ENCODE measurements around the gene MAB21L1.

Gene MAB21L1

DNA sequence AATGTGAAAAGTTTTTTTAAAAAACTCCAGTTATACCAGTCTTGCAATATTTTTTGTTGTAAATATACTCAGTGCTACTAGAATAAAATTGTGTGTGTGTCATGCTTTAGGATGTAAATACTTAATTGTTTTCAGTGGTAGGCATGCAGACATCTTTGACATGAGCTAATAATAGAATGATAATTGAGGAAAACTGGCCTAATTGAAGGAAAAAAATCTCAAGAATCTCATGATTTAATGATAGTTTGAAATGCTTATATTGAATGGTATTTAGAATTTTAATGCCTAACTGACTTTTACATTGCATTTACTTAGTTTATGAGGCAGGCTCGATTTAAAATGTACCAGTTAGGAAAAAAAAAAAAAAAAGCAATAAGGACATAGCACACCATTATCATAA, 3.2 kb upstream of the MAB21L1 start:
- no peak for DNase-seq (ENCODE audit: low spot score)

DNA sequence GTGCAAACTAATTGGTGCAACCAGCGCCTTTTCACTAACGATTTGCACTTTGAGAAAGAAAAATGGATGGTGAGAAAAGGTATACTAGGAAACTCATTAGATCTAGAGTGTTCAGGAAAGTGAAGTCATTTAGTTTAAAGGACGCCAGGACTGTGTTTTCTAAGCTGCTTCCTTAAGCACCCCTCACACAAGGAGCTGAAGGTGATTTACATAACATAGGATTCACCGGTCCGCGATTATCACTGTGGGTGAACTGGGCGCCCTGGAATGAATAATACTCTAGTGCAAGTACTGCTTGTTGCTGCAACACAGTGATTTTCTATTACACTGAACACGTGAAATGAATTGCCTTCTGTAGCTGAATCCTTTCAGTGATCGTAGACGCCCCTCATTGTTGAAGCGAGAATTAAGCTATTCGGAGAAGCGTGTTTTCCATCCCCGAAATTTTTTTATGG, 2.6 kb upstream of the MAB21L1 start:
- DNase-seq (ENCODE audit: low spot score): no peak

DNA sequence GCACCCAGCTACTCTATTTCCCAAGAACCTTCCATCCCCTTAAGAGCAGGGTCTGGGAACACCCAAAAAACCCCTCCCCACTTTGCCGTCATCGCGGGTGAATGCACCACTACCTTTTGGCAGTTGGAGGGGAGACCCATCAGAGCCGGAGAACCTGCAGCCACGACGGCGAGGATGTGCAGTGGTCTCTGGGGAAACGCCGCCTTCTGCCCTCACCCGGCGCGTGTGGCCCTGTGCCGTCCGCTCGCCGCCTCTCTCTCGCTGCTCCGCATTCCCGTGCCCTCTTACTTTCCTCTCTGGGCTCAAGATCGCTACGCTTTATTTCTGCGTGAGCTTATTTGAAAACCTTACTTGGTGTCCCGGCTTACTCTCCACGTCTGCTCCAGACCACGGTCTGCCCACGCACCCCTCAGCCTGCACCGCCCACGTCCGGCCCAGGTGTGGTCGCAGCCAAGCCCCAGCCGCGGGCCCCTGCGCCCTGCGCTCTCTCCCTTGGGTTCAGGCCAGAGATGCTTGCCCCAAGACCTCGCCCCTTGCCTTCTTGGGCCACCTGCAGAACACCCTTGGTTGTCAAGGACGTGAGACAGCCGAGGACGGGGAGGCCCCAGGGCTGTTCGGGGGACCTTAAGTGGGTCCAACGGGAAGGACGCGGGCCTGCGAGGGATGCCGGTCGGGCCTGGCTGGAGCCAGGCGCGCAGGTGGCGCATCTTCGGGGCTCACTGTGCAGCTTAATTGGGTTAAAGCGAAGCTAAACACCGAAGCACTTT, 2.0 kb upstream of the MAB21L1 start:
- no peak for DNase-seq (ENCODE audit: low spot score)

DNA sequence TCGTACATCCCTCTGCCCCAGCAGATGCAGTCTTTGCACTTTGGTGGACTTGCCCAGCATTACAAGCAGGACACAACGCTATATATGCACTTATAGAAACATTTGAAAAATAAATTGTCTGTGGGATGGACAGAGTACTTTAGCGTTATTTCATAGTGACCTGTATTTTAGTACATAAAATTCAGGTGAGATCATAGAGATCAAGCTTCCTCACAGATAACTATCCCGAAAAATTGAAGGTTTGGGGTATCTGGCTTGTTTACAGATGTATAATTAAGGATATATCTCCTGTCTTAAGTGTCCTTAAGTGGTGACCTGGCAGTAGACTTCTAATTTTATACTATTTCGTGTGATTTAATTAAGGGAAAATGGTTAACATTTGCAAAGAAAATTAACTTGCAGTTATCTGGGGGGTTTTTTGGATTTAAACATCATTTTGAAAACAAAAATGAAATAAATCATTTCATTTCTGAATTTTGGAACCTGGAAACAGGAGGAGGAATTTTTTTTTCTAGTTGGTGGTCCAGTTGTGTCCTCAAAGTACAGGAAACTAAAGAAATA, 977 bp upstream of the MAB21L1 start:
- DNase-seq (ENCODE audit: low spot score): no peak

DNA sequence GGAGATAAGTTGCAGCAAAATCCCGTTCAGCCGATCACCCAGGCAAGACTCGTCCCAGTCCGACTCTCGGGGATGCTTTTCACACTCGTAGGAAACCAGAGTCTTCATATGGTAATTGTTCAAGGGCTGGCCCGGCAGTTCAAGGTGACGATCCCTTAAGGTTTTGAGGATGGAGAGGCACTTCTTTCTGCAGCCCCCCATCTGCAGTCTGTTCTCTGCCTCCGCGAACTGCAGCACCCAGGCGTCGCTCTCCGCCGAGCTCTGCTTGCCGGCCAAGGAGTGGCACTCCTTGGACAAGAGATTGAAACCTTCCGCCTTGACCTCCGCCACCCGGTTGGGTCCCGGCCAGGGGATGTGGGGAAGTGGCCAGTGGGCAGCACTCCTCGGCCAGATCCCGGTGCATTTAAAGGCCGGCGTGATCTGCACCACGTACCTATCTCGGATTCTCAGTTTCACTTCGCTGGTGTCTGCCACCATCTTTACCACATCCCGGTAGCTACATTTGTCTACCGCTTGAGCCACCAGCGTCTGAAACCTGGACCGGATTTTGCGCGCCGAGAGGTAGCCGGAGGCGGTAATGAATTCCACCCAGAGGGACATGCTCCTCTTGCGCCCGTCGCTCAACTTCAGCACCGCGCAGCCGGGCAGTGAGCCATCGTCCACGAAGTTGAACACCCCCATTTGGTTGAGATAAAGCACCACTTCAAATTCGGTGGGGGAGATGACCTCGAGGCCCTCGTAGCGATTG, 1.1 kb downstream of the MAB21L1 start:
- no peak for DNase-seq (ENCODE audit: low spot score)

DNA sequence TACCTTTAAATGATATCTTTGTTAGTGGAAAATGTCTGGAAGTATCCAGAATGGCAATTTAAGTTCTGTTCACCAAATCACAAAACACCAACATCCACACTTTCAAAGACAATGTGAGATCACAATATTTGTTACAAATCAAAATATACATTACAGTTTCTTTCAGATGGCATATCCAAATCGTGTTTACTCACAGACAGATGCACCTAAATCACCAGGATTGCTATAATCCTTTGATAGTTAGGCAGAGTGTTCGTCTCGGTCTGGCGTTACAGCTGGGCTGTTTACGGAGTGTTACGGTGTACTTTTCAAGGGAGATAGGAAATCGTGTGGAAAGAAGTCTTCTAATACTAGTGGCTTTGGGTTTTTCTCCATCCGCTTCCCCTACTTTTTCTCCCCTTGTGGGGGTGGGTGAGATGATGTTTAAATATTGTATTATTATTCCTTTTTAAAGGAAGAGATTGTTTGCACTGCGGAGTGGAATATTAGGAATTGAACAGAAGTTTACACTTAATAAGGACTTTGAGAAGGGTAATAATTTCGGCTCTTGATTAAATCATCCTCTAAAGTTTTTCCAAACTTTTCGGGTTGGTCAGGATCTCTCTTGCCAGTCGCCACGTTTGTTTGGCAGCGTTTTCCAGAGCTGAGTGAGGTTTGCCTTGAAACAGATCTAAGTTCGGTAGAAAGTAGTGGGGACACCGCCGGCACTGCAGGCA, 1.8 kb downstream of the MAB21L1 start:
- DNase-seq (ENCODE audit: low spot score): no peak

DNA sequence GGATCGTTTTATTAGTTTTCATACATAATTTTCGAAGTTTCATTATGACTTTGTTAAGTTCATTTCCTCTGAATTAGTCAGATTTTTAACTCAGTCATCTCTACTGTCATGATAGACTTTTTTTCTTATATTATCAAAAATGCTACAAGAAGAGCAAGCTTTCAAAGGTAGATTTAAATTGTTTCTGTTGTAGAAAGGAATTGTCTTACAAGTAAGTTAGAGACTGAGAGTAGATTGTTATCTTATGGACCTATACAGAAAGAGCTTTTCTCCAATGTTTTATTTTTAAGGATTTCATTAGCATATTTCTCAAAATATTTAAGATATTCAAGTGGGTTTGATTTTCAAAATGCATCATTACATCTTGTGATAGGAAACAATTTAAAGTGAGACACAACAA, 2.7 kb downstream of the MAB21L1 start:
- no peak for DNase-seq (ENCODE audit: low spot score)

DNA sequence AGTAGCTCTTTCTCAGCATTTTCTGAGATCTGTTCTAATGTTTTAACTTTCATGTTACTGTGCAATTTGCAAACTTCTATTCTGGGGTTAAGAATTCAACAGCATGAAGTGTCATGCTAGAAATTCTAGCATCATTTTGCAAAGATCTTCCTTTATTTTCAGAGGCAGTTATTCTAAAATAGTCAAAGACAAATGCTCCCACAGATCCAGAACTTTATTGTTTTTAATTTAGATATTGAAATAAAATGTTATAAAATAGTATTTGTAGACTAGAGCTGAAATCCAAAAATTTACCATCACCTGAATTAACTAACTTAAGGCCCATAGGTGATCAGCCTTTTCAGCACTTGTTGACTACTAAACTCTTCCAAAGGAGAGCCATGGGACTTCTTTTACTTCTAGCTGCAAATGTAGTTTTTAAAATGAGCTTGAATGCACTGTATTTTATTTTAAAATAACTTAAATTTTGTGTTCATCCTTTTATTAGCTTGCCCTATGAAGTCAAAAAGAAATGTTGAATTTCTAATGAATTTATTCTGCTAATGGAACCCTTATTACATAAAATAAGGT, 3.2 kb downstream of the MAB21L1 start:
- DNase-seq (ENCODE audit: low spot score): no peak

DNA sequence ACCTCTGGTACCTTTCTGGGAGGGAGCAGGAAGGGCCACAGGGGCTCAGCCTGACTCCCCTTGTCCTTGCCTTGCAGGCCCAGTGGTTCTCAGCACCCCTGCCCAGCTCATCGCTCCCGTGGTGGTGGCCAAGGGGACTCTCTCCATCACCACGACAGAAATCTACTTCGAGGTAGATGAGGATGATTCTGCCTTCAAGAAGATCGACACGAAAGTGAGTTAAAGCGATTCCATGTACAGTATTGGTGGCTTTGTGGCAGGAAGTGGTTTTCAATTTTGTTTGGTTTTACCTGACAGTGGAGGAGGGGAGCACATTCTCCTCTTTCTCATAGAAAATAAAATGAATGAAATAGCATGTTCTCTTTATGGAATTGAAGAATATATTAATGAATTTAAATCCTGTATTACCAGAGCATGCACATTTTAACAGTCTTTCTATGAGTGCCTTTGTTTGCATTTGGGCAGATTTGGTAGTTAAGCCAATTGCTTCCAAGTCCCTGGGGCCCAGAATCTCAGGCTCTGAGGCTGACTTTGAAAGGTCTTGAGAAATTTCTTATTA, 4.1 kb downstream of the MAB21L1 start:
- DNase-seq (ENCODE audit: low spot score): no peak

DNA sequence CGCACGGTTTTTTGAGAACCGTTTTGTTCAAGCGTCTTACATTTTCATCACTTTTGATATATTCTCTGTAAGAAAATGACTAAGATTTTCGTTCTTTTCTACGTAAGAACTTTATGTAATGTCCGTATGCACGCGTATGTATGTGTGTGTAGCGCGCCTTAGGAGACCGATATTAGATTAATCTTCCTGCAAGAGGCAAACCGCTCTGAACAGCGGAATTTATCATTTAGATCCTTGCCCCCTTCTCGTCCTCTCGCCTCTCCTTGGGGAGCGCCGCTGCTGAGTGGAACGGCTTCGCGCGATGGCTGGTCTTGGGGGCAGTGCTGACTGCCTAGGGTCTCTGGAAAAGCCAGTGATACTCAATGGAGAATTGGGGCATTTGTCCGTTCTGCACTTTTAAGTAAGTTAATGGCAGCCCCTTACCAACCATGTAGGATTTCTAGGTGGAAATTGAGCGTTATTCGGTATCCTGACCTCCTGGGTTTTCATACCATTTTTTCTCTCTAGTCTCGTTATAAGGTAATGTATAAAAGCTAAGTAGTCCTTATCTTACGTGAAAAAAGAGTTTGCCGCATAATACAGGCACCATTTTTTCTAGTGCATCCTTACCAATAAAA, 4.7 kb downstream of the MAB21L1 start:
- no peak for DNase-seq (ENCODE audit: low spot score)

DNA sequence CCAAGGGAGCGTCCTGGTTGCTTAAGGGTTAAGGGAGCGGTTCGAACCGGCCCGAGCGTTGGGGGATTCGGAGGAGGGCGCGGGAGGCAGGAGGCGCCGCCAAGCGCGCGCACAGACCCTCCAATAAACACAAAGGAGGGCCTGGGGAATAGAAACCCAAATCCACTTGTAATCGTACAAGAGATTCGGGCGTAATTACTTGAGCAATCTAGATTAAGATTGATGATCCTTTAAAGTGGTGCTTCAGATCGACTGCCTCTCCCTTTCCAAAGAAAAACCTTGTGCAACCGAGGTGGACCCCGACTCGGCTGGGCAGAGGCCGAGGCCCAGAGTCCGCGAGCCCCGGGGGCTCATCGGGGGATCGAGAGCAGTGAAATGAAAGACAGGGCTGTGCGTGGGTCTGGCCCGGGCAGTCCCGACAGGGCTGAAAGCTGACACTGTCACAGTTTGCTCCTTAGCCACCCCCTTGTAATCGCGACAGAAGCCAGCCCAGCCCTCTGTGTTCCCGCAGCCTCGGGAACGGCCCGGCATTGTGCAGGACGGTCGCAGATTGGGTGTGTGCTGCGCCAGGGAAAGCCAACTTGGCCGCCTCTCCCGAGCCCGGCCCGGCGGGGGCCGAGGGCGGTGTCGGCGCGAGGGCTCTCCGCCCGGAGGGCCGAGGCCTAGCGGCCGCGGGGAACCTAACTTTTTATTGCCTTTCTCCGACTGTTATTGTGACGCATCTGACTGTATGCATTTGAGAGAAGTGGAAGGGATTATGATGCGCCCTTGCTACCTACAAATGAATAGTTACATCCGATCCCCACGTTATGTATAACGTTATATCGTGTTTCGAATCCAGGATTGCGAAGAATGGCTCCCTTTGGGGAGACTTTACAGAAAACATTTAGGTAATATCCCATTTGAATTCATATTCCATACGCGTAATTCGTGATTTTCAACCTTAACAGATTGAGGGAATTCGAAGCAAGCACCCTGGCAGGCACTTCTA, 5.5 kb downstream of the MAB21L1 start:
- peak; percentile 11 for DNase-seq (ENCODE audit: low spot score)

DNA sequence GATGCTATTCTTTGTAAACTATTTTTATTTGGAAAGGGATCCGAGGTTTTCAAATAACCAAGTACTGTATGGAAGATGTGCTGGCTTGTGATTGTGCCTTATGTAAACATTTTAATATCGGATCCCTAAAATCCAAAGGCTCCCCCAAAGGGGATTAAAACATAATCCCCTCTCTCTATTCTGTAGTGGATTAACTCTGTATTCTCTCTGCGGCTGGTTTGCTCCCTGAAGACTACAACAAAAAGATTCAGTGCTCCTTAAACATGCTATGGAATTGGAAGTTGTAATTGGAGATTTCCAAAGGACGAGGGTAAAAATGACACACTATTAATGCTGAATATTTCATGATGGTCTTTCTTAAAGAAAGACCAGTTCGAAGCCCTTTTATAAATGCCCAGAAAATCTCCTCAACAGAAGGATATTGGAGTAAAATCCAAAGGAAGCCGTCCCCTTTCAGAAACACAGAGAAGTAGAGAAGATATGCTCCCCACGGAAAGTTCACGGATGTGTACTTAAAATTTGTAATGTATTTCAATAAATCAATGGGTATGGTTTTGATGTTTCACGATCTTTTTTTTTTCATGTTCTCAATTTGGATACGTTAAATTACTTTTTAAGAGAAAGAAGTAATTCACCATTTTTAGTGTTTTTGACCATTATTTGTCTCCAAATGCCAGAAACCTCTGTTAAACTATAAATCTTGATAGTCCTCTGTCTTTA, 6.5 kb downstream of the MAB21L1 start:
- DNase-seq (ENCODE audit: low spot score): no peak

DNA sequence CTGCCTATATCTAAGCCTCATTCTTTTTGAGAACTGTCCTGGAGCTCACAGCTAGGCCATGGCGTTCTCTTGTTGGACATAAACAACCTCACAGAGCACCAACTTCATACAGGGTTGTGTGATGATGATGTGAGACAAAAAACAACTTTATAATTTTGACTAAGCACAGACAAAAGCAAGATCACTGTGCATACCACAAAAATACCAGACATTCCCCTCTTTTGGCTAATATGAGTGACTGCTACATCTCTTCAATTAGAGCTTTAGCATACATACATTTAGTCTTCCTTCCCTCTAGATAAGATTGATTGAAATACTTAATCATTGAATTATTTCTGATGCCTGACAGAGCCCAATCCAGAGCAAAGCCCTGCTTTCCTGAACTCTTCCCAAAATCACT, 8.3 kb downstream of the MAB21L1 start:
- DNase-seq (ENCODE audit: low spot score): no peak

DNA sequence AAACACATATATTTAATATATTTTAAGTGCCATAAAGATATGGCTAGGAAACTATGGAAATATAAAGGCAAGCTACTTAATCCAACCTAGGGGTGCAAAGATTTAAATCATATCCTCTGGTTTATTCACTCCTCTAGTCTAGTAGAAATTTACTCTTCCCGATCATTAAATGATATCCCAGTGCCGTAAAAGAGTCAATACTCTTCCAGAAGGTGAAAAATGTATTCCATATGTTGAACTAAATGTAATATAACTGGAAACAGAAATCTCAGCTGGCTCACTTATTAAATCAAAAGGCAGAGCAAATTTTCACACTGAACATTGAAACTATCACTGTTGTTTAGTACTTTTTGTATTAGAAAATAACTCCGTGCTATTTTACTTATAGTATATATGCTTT, 11.1 kb downstream of the MAB21L1 start:
- DNase-seq (ENCODE audit: low spot score): no peak

DNA sequence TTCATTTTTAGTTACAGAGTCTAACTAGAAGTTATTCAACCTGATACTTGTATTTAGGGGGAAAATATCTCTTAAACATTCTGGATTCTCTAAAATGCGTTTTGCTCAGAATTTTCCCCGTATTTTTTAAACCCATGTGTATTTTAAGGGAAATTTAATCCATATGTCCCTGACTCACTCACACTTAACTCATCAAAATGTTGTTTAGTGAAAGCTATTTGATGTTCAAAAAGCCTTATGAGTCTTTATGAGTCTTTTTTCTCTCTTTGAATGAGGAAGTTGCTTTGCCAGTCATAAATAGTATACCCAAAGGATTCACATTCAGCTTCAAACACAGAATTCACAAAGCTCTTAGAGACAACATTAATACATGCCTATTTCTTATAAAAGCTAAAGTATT, 16.4 kb downstream of the MAB21L1 start:
- DNase-seq (ENCODE audit: low spot score): no peak

DNA sequence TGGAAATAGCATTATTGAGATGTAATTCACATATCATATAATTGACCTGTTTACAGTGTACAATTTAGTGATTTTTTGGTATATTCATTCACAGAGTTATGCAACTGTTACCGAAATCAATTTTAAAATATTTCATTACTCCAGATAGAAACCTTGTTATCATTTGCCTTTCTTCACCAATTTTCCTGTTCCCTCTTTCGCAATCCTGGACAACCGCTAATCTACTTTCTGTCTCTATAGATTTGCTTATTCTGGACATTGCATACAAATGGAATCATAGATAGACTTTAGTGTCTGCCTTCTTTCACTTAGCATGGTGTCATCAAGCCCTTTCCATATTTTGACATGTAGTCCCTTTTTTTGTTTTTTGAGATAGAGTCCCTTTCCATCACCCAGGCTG, 19.2 kb downstream of the MAB21L1 start:
- no peak for DNase-seq (ENCODE audit: low spot score)

DNA sequence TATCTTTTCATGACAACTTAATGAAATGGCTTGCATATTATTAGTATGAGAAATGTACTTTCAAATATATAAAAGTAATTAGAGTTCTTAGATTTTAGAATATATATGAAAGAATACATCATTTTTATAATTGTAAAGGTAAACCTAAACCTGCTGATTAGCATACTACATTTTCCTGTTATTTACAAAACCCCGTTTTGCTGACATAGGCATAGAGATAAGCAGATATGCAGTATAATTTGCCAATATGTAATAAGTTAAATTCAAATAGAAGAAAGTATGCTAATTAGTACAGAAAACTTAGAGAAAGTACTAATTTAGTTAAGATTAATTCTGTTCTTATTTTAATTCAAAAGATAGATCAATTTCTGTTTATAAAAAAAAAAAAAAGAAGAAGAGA, 21.5 kb downstream of the MAB21L1 start:
- no peak for DNase-seq (ENCODE audit: low spot score)

DNA sequence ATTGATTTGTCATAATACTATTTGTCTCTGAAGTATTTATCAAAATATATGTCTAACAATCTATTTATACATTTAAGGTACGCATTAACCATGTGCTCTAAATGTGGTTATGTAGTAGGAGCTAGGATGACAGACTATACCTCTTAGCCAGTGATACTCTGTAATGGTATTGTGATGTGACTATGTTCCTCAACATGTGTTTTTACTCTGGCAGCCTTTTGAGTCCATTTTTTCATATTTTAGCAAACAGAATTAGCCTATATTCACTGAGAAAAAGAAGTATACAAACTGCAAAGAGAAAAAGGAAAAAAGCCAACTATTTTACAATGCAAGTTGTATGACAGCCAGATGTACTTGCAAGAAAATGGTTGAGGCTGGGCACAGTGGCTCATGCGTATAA, 26.7 kb downstream of the MAB21L1 start:
- no peak for DNase-seq (ENCODE audit: low spot score)

DNA sequence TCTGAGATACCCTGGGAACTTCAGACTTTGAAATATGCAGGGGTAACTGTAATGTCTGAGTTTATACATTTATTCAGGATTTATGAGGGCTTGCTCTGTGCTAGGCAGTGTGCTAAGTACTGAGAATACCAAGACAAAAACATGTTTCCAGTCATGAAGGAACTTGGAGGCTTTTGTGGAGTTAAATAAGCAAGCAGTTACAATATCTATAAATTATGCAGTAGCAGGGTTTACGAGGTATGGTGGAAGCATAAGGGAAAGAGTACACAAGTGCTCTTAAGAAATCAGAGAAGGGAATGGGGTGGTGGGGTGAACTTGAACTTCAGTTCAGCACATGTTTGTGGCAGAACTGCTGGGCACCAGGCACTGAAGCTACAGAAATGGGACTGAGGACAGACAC, 28.0 kb downstream of the MAB21L1 start:
- DNase-seq (ENCODE audit: low spot score): no peak

All from hepatic stellate cell (primary cell).